Astrocyte (in vitro differentiated cells and primary cell): ENCODE results near the gene ABO. TPM values are rescaled to one million over a fixed set of nuclear protein-coding genes. Genes with fewer than 3 reads are reported as not detected.
"Not testable (repeated sequence)": the region's sequence is repeated elsewhere in the genome, so short reads cannot be mapped to it uniquely, and the experiment has no call there.

Source experiments
- DNase-seq: peaks from one replicate; pipeline ENCODE4 v3.0.0-alpha.2; 2010; ENCODE audit warnings: low read depth
- FAIRE-seq: peaks from 2 replicates; lab custom pipeline; 2011; peaks lifted over from hg19 to GRCh38; lab: Jason Lieb, UNC
- H2AFZ ChIP-seq: 2 replicates; pipeline ENCODE4 v1.6.0; 2012; ENCODE audit warnings: low read depth, low read length, inconsistent platforms
- H3K27ac ChIP-seq: 2 replicates; pipeline ENCODE4 v1.5.1; 2011; ENCODE audit warnings: low read depth, low read length, inconsistent platforms
- H3K27me3 ChIP-seq: 2 replicates; pipeline ENCODE4 v1.6.0; 2011; ENCODE audit warnings: low read length, inconsistent platforms; ENCODE audit not compliant: insufficient read depth
- H3K36me3 ChIP-seq: 2 replicates; pipeline ENCODE4 v1.5.1; 2011; ENCODE audit warnings: low read length, inconsistent platforms; ENCODE audit not compliant: insufficient read depth
- H3K4me1 ChIP-seq: 2 replicates; pipeline ENCODE4 v1.5.1; 2011; ENCODE audit warnings: low read length, inconsistent platforms; ENCODE audit not compliant: insufficient read depth
- H3K4me2 ChIP-seq: 2 replicates; pipeline ENCODE4 v1.6.0; 2012; ENCODE audit warnings: low read length, inconsistent platforms
- H3K4me3 ChIP-seq: 2 replicates; pipeline ENCODE4 v1.5.1; 2011; ENCODE audit warnings: low read depth, mild to moderate bottlenecking, low read length, inconsistent platforms; ENCODE audit not compliant: insufficient read depth
- H3K79me2 ChIP-seq: 2 replicates; pipeline ENCODE4 v1.6.0; 2012; ENCODE audit warnings: mild to moderate bottlenecking, low read length, inconsistent platforms; ENCODE audit not compliant: insufficient read depth
- H3K9ac ChIP-seq: 2 replicates; pipeline ENCODE4 v1.6.0; 2012; ENCODE audit warnings: mild to moderate bottlenecking, low read length, inconsistent platforms
- H3K9me3 ChIP-seq: 2 replicates; pipeline ENCODE4 v1.5.1; 2012; ENCODE audit warnings: low read depth, mild to moderate bottlenecking, low read length, inconsistent platforms; ENCODE audit not compliant: insufficient read depth
- H4K20me1 ChIP-seq: 2 replicates; pipeline ENCODE4 v1.6.0; 2012; ENCODE audit warnings: low read length, inconsistent platforms; ENCODE audit not compliant: insufficient read depth
- H3K27ac Mint-ChIP-seq: one replicate; pipeline ENCODE4 v1.8.0; 2021; ENCODE audit warnings: mild to moderate bottlenecking, mixed read lengths; ENCODE audit not compliant: unreplicated experiment
- H3K27me3 Mint-ChIP-seq: one replicate; pipeline ENCODE4 v1.8.0; 2021; ENCODE audit warnings: low read depth, mixed read lengths; ENCODE audit not compliant: unreplicated experiment
- H3K36me3 Mint-ChIP-seq: one replicate; pipeline ENCODE4 v1.8.0; 2021; ENCODE audit warnings: low read depth, mixed read lengths; ENCODE audit not compliant: unreplicated experiment
- H3K4me1 Mint-ChIP-seq: one replicate; pipeline ENCODE4 v1.8.0; 2021; ENCODE audit warnings: low read depth, mixed read lengths; ENCODE audit not compliant: unreplicated experiment
- H3K4me3 Mint-ChIP-seq: one replicate; pipeline ENCODE4 v1.8.0; 2021; ENCODE audit warnings: mild to moderate bottlenecking, moderate library complexity, mixed read lengths; ENCODE audit not compliant: unreplicated experiment
- H3K9me3 Mint-ChIP-seq: one replicate; pipeline ENCODE4 v1.8.0; 2021; ENCODE audit warnings: mild to moderate bottlenecking, mixed read lengths; ENCODE audit not compliant: unreplicated experiment
- CTCF ChIP-seq: IDR thresholded peaks from 2 replicates; pipeline ENCODE4 v1.5.1; 2011; ENCODE audit warnings: low read depth, mild to moderate bottlenecking, inconsistent platforms, low read length, moderate library complexity; ENCODE audit not compliant: insufficient read depth
- EZH2 ChIP-seq: IDR thresholded peaks from 2 replicates; pipeline ENCODE4 v1.6.1; 2012; ENCODE audit warnings: mild to moderate bottlenecking, low read length, inconsistent platforms; ENCODE audit not compliant: insufficient read depth
- total RNA-seq: library from RNA; stranded (reverse); gene quantifications from 2 replicates; pipeline ENCODE4 v1.2.1, GENCODE V29; 2021

The ABO gene
- total RNA-seq, 1 donor from 2014 or later = not detected

DNA sequence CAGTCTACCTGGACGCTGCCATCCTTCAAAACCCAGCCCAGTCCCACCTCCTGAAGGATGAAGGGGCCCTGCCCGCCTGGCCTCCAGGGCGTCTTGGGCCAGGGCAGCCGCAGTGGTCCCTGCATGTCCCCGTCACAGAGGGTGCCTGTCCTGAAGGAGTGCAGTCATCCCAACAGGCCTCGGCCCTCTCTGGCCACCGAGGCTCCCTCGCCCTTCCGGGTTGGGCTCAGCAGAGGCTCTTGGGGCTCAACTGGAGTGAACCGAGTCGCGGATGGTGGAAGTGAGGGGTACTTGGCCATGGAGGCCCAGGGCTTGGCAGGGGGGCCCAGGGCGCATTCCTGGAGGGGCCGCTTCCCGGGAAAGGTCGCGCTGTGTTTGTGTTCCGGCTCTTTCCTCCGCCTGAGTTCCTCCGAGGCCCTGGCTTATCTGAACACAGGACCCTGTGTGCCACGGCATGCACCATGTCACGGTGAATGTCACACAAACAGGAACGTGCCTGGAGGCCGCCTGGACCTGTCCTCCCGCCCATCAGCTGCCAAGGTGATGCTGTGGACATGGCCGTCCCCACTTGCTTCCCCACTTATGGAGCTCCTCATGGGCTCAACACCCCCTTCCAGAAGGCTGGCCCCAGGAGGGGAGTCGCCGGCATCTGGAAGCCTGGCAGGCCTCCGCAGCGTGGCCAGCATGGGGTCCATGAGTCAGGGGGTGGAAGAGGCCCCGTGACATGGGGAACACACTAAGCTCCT, 40.3 kb downstream of the ABO start:
- H3K79me2 ChIP-seq = no peaks in the 10 kb centered on the region
- Mint-ChIP-seq H3K4me3 (no peak overlapping the region), H3K36me3 (no peaks in the 10 kb centered on the region), H3K27me3 (peaks cover 21% of the 10 kb centered on the region), H3K27ac (no peak overlapping the region), H3K9me3 (peaks cover 1% of the 10 kb centered on the region), H3K4me1 (no peaks in the 10 kb centered on the region)
- TF ChIP-seq CTCF (no peak), EZH2 (no peak)
- peaks cover 3% of the 10 kb centered on the region for H3K27me3 ChIP-seq
- FAIRE-seq (no peak), DNase-seq (no peak)
- H3K27ac ChIP-seq = no peak overlapping the region
- H3K4me2 ChIP-seq = no peak overlapping the region
- no peak overlapping the region for H3K9ac ChIP-seq
- peaks cover 3% of the 10 kb centered on the region for H3K4me1 ChIP-seq
- H3K36me3 ChIP-seq = no peaks in the 10 kb centered on the region
- no peak overlapping the region for H3K4me3 ChIP-seq
- H3K9me3 ChIP-seq = no peaks in the 10 kb centered on the region
- H4K20me1 ChIP-seq = no peaks in the 10 kb centered on the region
- H2AFZ ChIP-seq = no peak overlapping the region

GRCh38 chr9:133233681-133234432, 41.1 kb downstream of the ABO start:
- TF ChIP-seq CTCF (no peak), EZH2 (no peak)
- Histone ChIP-seq H3K4me2 (no peak overlapping the region), H3K9ac (no peak overlapping the region), H3K4me1 (peaks cover 3% of the 10 kb centered on the region), H3K27me3 (peaks cover 3% of the 10 kb centered on the region), H3K4me3 (no peak overlapping the region), H4K20me1 (no peaks in the 10 kb centered on the region), H3K36me3 (no peaks in the 10 kb centered on the region), H3K9me3 (no peaks in the 10 kb centered on the region), H3K27ac (no peak overlapping the region), H3K79me2 (no peaks in the 10 kb centered on the region), H2AFZ (no peak overlapping the region)
- peaks cover 1% of the 10 kb centered on the region for H3K9me3 Mint-ChIP-seq
- DNase-seq (no peak), FAIRE-seq (no peak)
- H3K4me3 Mint-ChIP-seq = no peak overlapping the region
- H3K4me1 Mint-ChIP-seq = no peaks in the 10 kb centered on the region
- H3K27ac Mint-ChIP-seq = no peak overlapping the region
- H3K36me3 Mint-ChIP-seq = no peaks in the 10 kb centered on the region
- peaks cover 23% of the 10 kb centered on the region for H3K27me3 Mint-ChIP-seq

DNA sequence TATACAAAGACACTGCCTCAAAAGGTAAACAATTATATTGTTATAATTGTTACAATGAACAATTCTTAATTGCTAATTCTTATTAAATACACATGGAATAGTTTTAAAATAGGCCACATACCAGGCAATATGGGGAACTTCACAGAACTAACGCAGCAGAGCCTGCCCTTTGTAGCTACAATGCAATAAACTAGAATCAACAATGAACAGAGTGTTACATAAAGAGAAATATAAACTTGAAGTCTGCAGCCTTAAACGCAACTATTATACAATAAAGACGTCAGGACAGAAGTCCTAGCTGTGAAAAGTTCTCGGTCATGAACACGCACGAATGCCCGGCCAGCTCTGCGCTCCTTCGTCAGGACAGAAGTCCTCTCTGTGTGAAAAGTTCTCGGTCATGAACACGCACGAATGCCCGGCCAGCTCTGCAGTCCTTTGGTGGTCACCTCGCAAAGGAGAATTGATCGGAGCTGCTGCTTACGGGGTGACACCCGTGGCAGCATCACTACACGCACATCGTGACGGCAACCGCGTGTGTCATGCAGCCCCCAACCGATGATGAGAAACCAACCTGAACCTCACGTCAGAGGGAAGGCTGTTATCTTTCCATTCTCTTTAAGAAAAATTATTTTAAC, 43.0 kb downstream of the ABO start:
- not testable (repeated sequence) for H3K9ac ChIP-seq, H2AFZ ChIP-seq, H3K36me3 Mint-ChIP-seq, H3K27ac Mint-ChIP-seq, H3K4me3 Mint-ChIP-seq, H3K4me1 ChIP-seq, H3K4me2 ChIP-seq, H3K4me1 Mint-ChIP-seq, FAIRE-seq, H4K20me1 ChIP-seq, DNase-seq, H3K36me3 ChIP-seq, H3K27me3 ChIP-seq, H3K9me3 ChIP-seq, H3K27ac ChIP-seq, H3K79me2 ChIP-seq, H3K4me3 ChIP-seq, H3K9me3 Mint-ChIP-seq
- peaks cover 23% of the 10 kb centered on the region for H3K27me3 Mint-ChIP-seq

DNA sequence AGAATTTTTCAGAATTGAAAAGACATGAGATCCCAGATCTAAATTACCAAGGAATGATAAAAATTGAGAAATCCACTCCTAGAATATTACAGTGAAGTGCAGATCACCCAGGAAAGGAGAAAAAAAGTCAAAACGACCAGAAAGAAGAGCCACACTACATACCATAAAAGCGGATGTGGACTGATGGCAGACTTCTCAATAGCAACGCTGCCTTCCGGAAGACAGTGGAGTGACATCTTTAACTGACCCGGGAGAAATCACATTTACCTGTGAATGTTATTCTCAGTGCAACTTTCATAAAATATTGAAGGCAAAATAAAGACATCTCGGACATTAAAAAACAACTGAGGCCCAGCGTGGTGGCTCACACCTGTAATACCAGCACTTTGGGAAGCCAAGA, 44.5 kb downstream of the ABO start:
- not testable (repeated sequence) for H4K20me1 ChIP-seq, H3K27ac Mint-ChIP-seq, H3K4me3 Mint-ChIP-seq, H3K4me2 ChIP-seq, H3K9ac ChIP-seq, H3K9me3 ChIP-seq, H3K36me3 Mint-ChIP-seq, DNase-seq, H3K36me3 ChIP-seq, H3K27ac ChIP-seq, H2AFZ ChIP-seq, FAIRE-seq, H3K4me3 ChIP-seq, H3K27me3 ChIP-seq, H3K4me1 ChIP-seq, H3K9me3 Mint-ChIP-seq, H3K79me2 ChIP-seq, H3K4me1 Mint-ChIP-seq
- peaks cover 17% of the 10 kb centered on the region for H3K27me3 Mint-ChIP-seq
